ENCODE measurements around the gene ARHGAP44. TPM values are rescaled to one million over a fixed set of nuclear protein-coding genes. Genes with fewer than 3 reads are reported as not detected.

Gene ARHGAP44
- total and polyA plus RNA-seq, 4 donors, result 0.14 to 1.3 (median 0.42) TPM

DNA sequence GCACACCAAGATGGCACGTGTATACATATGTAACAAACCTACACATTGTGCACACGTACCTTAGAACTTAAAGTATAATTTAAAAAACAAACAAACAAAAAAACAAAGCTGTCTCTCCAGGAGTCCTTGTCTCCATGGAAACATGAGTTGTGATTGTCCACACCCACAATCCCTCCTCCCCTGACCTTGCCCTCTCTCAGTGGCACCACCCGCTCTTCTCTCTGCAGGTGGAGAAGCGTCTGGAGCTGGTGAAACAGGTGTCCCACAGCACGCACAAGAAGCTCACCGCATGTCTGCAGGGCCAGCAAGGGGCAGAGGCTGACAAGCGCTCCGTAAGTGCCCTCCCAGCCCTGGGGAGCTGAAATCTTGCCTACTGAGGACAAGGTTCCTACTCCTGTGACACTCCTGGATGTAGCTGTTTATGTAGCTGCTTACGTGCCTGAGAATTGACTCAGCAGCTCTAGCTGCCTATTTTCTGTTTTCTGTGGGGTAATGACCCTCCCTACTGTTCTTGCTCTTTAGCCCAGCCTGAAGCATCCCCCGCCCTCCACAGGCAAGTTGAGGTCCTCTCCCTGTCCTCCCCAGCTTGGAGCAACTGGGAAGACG is 107.0 kb downstream of the ARHGAP44 start:
- no peak overlapping the region for H3K9ac ChIP-seq (ENCODE audit: low read depth in 1 of 2, low read length in 2 of 2)
- H3K4me1 ChIP-seq (ENCODE audit: control insufficient read depth in 4 of 4, insufficient read depth in 4 of 4, low read length in 3 of 4), result no peaks in the 10 kb centered on the region
- H3K27me3 ChIP-seq (ENCODE audit: control insufficient read depth in 4 of 4, insufficient read depth in 4 of 4, low read length in 3 of 4), result peaks cover 0 to 5% (median 2%) of the 10 kb centered on the region in 4 donors
- DNase-seq (ENCODE audit: low spot score), result no peak
- H3K9me3 ChIP-seq (ENCODE audit: control insufficient read depth in 4 of 4, low read length in 3 of 4), result peaks cover 0 to 13% (median 2%) of the 10 kb centered on the region in 4 donors
- WGBS, result 86% methylated on average over 11 of the region's 11 CpGs
- H3K36me3 ChIP-seq (ENCODE audit: control insufficient read depth in 4 of 4, insufficient read depth in 3 of 4, low read depth in 1 of 4, low read length in 3 of 4), result no peaks in the 10 kb centered on the region
- no peak overlapping the region for H3K4me3 ChIP-seq (ENCODE audit: low read depth in 1 of 3, low read length in 3 of 3)
- TF ChIP-seq FOXA1 (IDR thresholded peaks at IDR 0.05), result no peak
- TF ChIP-seq YY1 (IDR thresholded peaks at IDR 0.05), result no peak
- TF ChIP-seq, protein P1, sequence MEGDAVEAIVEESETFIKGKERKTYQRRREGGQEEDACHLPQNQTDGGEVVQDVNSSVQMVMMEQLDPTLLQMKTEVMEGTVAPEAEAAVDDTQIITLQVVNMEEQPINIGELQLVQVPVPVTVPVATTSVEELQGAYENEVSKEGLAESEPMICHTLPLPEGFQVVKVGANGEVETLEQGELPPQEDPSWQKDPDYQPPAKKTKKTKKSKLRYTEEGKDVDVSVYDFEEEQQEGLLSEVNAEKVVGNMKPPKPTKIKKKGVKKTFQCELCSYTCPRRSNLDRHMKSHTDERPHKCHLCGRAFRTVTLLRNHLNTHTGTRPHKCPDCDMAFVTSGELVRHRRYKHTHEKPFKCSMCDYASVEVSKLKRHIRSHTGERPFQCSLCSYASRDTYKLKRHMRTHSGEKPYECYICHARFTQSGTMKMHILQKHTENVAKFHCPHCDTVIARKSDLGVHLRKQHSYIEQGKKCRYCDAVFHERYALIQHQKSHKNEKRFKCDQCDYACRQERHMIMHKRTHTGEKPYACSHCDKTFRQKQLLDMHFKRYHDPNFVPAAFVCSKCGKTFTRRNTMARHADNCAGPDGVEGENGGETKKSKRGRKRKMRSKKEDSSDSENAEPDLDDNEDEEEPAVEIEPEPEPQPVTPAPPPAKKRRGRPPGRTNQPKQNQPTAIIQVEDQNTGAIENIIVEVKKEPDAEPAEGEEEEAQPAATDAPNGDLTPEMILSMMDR (IDR thresholded peaks at IDR 0.05; ENCODE audit: low read depth, low read length, missing input control), result no peak
- H3K27ac ChIP-seq (ENCODE audit: low read depth in 1 of 2, low read length in 2 of 2), result no peak overlapping the region

DNA sequence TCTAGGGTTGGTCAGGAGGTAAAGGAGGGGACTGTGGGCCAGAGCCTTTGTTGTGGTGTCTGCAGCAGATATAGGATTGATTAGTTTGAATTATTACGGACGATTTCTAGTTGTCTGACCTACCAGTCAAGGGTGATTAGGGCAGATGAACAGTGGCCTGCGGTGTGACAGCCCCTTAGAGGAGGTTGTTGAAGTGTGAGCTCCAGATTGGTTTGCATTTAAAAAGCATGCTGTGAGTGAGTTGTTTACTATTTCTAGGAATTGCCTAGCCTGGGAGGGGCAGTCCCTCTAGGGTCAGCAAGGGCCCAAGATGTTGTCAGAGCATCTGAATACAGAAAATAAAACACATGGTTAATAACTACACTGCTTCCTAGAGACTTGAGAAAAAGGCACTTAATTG is 108.8 kb downstream of the ARHGAP44 start:
- H3K27ac ChIP-seq (ENCODE audit: low read depth in 1 of 2, low read length in 2 of 2), result no peak overlapping the region
- H3K4me3 ChIP-seq (ENCODE audit: low read depth in 1 of 3, low read length in 3 of 3), result no peak overlapping the region
- H3K9me3 ChIP-seq (ENCODE audit: control insufficient read depth in 4 of 4, low read length in 3 of 4), result peaks cover 0 to 10% (median 2%) of the 10 kb centered on the region in 4 donors
- H3K4me1 ChIP-seq (ENCODE audit: control insufficient read depth in 4 of 4, insufficient read depth in 4 of 4, low read length in 3 of 4), result no peaks in the 10 kb centered on the region
- TF ChIP-seq HNF4G (IDR thresholded peaks at IDR 0.05) (no peak), EGR1 (IDR thresholded peaks at IDR 0.05; ENCODE audit: low read depth in 2 of 2) (no peak), JUND (IDR thresholded peaks at IDR 0.05) (no peak), FOXA2 (IDR thresholded peaks at IDR 0.05) (no peak), SP1 (IDR thresholded peaks at IDR 0.05) (no peak), YY1 (IDR thresholded peaks at IDR 0.05) (no peak), RXRA (IDR thresholded peaks at IDR 0.05) (no peak), HNF4A (conservative IDR thresholded peaks at IDR 0.05) (no peak), TAF1 (conservative IDR thresholded peaks at IDR 0.05) (no peak), RAD21 (IDR thresholded peaks at IDR 0.05) (no peak), FOXA1 (IDR thresholded peaks at IDR 0.05) (no peak), NR2F2 (IDR thresholded peaks at IDR 0.05) (no peak), GABPA (IDR thresholded peaks at IDR 0.05 in 1 of 2, conservative IDR thresholded peaks at IDR 0.05 in 1 of 2) (no peak)
- TF ChIP-seq, protein P1 (IDR thresholded peaks at IDR 0.05; ENCODE audit: low read depth, low read length, missing input control), result no peak
- TF ChIP-seq, protein P2, sequence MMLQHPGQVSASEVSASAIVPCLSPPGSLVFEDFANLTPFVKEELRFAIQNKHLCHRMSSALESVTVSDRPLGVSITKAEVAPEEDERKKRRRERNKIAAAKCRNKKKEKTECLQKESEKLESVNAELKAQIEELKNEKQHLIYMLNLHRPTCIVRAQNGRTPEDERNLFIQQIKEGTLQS (IDR thresholded peaks at IDR 0.05), result no peak
- TF ChIP-seq, protein P3, sequence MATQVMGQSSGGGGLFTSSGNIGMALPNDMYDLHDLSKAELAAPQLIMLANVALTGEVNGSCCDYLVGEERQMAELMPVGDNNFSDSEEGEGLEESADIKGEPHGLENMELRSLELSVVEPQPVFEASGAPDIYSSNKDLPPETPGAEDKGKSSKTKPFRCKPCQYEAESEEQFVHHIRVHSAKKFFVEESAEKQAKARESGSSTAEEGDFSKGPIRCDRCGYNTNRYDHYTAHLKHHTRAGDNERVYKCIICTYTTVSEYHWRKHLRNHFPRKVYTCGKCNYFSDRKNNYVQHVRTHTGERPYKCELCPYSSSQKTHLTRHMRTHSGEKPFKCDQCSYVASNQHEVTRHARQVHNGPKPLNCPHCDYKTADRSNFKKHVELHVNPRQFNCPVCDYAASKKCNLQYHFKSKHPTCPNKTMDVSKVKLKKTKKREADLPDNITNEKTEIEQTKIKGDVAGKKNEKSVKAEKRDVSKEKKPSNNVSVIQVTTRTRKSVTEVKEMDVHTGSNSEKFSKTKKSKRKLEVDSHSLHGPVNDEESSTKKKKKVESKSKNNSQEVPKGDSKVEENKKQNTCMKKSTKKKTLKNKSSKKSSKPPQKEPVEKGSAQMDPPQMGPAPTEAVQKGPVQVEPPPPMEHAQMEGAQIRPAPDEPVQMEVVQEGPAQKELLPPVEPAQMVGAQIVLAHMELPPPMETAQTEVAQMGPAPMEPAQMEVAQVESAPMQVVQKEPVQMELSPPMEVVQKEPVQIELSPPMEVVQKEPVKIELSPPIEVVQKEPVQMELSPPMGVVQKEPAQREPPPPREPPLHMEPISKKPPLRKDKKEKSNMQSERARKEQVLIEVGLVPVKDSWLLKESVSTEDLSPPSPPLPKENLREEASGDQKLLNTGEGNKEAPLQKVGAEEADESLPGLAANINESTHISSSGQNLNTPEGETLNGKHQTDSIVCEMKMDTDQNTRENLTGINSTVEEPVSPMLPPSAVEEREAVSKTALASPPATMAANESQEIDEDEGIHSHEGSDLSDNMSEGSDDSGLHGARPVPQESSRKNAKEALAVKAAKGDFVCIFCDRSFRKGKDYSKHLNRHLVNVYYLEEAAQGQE (IDR thresholded peaks at IDR 0.05), result no peak
- TF ChIP-seq, protein P4, sequence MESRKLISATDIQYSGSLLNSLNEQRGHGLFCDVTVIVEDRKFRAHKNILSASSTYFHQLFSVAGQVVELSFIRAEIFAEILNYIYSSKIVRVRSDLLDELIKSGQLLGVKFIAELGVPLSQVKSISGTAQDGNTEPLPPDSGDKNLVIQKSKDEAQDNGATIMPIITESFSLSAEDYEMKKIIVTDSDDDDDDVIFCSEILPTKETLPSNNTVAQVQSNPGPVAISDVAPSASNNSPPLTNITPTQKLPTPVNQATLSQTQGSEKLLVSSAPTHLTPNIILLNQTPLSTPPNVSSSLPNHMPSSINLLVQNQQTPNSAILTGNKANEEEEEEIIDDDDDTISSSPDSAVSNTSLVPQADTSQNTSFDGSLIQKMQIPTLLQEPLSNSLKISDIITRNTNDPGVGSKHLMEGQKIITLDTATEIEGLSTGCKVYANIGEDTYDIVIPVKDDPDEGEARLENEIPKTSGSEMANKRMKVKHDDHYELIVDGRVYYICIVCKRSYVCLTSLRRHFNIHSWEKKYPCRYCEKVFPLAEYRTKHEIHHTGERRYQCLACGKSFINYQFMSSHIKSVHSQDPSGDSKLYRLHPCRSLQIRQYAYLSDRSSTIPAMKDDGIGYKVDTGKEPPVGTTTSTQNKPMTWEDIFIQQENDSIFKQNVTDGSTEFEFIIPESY (IDR thresholded peaks at IDR 0.05), result no peak
- WGBS, result 71% methylated on average over 3 of the region's 3 CpGs
- no peak for DNase-seq (ENCODE audit: low spot score)
- H3K27me3 ChIP-seq (ENCODE audit: control insufficient read depth in 4 of 4, insufficient read depth in 4 of 4, low read length in 3 of 4), result peaks cover 0 to 5% (median 0%) of the 10 kb centered on the region in 4 donors
- H3K36me3 ChIP-seq (ENCODE audit: control insufficient read depth in 4 of 4, insufficient read depth in 3 of 4, low read depth in 1 of 4, low read length in 3 of 4), result no peaks in the 10 kb centered on the region
- no peak overlapping the region for H3K9ac ChIP-seq (ENCODE audit: low read depth in 1 of 2, low read length in 2 of 2)
